Transverse colon (tissue), 4 donors: Measurements from ENCODE around the gene MIER2.
"Not testable (repeated sequence)": the region's sequence is repeated elsewhere in the genome, so short reads cannot be mapped to it uniquely, and the experiment has no call there.

ENCODE experiments used
- CTCF ChIP-seq, 5 experiments: fragments of 200-600 bp in 3 of 5; fragments of 450-650 bp in 2 of 5; sonication (generic) in 3 of 5; IDR thresholded peaks; 1 replicate in 2 of 5; 2 replicates in 3 of 5; pipeline ENCODE4 v1.5.1; 2016 to 2017; ENCODE audit warnings: antibody characterized with exemption in 5 of 5, inconsistent platforms in 3 of 5, mild to moderate bottlenecking in 2 of 5, moderate library complexity in 1 of 5
- POLR2A ChIP-seq: fragments of 450-650 bp; IDR thresholded peaks from one replicate; pipeline ENCODE4 v1.6.1; 2016; ENCODE audit warnings: antibody characterized with exemption, mild to moderate bottlenecking, moderate library complexity
- POLR2AphosphoS5 ChIP-seq, 3 donors: sonication (generic); formaldehyde crosslinking; IDR thresholded peaks; one replicate each; pipeline ENCODE4 v1.6.1; 2016; ENCODE audit warnings: antibody characterized with exemption in 3 of 3

- TF ChIP-seq CTCF (IDR thresholded peaks at IDR 0.05); POLR2A; POLR2AphosphoS5 (IDR thresholded peaks at IDR 0.05): not testable (repeated sequence)
These were observed 42.2 kb upstream of the MIER2 start for GRCh38 chr19:386632-387301.
